Dedifferentiated amniotic fluid mesenchymal stem cell (primary cell): ENCODE results near the gene KNOP1.

Source experiments
- DNase-seq: peaks from one replicate; pipeline ENCODE4 v3.0.0-alpha.2; 2016; ENCODE audit errors: extremely low spot score

Gene KNOP1, protein sequence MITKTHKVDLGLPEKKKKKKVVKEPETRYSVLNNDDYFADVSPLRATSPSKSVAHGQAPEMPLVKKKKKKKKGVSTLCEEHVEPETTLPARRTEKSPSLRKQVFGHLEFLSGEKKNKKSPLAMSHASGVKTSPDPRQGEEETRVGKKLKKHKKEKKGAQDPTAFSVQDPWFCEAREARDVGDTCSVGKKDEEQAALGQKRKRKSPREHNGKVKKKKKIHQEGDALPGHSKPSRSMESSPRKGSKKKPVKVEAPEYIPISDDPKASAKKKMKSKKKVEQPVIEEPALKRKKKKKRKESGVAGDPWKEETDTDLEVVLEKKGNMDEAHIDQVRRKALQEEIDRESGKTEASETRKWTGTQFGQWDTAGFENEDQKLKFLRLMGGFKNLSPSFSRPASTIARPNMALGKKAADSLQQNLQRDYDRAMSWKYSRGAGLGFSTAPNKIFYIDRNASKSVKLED

DNA sequence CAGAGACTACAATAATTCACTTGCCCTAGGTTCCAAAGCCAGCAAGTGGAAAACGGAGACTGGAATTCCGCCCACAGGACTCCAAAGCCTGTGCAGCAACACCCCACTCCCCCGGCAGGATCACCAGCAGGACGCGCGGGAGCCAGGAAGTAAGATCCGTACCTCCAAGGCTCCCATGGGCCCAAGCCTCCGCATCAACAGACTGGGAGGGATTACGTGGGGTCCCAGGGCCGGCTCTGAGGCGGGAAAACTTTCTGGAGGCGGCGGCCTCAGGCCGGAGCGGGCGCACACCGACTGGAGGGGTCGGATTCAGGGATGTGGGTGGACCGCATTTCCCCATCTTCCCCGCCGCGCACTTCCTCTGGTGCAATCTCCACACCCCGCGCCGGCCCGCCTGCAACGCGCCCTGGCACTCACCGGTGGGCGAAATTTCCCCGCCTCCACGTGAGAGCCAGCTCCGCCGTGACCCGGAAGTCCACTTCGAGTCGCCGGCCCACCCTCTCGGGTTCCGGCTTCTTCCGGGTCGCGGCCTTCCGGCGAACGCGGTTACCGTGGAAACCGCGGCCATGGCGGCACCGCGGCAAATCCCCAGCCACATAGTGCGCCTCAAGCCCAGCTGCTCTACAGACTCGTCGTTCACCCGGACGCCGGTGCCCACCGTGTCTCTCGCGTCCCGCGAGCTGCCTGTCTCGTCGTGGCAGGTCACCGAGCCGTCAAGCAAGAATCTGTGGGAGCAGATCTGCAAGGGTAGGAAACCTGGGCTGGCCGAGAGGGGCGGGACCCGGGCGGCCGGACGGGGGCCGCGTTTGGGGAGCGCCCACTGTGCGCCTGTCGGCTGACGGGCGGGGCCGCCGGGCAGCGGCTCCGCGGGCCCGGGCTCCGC lies at the start of gene KNOP1, which contains the start of gene IQCK:
Gene KNOP1, minus strand, starts transcription at position 487 of the 883 bp plus-strand sequence. CDS start 3,192 bp downstream, outside the sequence.
Gene IQCK, plus strand, starts transcription at position 531 of the 883 bp plus-strand sequence. Its CDS starts 36 bp downstream, at position 567.
- DNase-seq: peak; percentile 74

DNA sequence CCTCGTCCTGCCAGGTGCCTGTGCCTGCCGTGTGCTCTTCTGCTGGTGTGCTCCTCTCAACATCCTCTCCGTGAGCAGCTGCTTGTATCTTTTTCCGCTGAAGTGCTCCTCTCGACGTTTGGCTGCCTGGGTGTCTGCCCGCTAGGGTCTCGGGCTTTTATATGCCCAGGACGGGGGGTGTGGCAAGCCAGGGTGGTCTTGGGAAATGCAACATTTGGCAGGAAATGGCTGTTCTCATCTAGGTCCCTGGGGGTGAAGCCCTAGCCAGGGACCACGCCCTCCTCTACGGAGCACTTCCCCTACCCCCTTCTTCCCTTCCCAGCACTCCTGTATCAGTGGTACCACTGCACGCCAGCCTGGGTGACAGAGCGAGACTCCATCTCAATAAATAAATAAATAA lies 49.5 kb upstream of the KNOP1 start:
- DNase-seq: no peak

GRCh38 chr16:19766988-19767387 lies 49.0 kb upstream of the KNOP1 start:
- DNase-seq: no peak

- DNase-seq: no peak
Observed at GRCh38 chr16:19766554-19766884, 48.5 kb upstream of the KNOP1 start.

DNA sequence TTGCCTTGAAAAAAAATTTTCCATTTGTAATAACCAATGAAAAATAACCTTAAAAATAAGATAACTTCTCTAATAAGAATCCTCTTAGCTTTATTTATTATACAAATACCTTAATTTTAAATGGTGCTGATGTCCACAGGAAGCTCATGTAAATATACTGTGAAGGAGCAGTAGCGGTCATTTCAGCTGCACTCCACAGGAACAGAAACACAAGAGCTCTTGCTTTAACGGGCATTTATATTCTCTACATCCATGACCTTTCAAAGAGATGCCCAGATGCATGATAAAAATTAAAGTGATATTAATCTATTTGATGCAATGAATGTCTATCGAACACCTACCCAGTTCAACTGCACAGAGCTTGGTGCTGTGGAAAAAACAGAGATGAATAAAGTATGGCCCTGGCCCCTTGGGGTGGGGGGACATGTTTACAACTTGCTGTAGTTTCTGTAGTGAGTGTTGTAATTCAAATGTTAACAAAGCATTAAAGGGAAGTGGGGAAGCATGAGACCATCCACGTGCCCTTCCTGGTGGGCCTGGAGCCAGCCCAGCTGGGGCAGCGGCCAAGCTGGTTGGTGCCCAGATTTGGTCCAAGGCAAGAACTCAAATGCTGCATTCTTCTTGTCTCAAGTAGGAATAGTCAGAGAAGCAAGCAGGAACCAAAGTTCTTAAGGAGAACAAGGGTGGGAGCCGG lies 48.0 kb upstream of the KNOP1 start:
- DNase-seq: no peak

GRCh38 chr16:19760356-19761060 lies 42.5 kb upstream of the KNOP1 start:
- DNase-seq: no peak

DNA sequence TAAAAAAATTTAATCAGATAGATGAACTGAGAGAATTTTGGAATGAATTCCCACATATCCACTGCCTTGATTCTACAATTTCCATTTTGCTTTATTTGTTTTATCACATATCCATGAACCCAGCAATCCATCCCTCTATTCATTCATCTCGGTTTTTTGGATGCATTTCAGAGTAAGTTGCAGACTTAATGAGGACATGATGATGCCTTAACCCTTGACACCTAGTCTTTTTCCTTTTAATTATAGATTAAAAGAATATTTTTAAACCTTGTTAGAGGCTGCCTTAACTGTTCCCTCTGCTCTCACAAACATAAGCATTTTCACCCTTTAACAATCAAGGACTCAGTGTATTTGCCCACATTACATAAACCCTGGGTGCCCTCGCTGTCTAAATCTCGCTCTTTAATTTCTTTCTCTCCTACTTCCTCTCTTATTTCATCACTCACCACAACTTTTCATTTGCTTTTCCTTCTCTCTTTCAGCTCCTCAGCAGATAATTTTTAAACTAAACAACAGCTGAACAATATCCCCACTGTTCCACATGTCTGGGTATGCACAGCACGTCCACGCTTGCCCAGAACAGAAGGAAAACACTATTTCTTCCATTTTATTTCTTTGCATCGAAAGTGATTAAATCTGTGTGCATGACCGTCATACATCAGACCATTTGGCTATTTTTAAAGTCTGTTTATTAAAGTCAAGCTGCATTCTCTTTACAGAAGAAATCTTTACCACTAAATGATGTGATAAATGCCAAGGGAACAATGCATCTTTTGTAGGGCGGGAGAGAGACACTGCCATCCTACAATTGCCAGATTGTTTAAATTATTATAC lies 40.0 kb upstream of the KNOP1 start:
- DNase-seq: no peak

- DNase-seq: no peak
Observed at GRCh38 chr16:19757026-19757425, 39.0 kb upstream of the KNOP1 start.

GRCh38 chr16:19755268-19755667 lies 37.2 kb upstream of the KNOP1 start:
- DNase-seq: no peak

DNA sequence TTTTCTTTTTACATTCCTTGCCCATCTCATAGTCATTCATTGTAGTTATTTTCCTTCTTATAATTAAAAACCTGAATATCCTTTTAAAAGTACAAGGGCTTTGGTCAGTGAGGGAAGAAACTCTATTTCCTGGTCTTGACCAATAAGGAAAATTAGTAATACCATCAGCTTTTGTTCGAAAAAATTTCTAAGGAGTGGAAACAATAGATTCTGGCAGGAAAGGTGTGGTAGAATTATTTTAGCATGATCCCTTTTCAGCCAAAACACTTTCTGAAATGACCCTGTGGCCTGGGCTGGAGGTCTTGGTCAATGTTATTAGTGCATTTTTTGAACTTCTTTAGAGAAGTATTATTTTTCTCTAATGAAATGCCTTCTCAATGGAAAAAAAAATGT lies 36.6 kb upstream of the KNOP1 start:
- DNase-seq: no peak

DNA sequence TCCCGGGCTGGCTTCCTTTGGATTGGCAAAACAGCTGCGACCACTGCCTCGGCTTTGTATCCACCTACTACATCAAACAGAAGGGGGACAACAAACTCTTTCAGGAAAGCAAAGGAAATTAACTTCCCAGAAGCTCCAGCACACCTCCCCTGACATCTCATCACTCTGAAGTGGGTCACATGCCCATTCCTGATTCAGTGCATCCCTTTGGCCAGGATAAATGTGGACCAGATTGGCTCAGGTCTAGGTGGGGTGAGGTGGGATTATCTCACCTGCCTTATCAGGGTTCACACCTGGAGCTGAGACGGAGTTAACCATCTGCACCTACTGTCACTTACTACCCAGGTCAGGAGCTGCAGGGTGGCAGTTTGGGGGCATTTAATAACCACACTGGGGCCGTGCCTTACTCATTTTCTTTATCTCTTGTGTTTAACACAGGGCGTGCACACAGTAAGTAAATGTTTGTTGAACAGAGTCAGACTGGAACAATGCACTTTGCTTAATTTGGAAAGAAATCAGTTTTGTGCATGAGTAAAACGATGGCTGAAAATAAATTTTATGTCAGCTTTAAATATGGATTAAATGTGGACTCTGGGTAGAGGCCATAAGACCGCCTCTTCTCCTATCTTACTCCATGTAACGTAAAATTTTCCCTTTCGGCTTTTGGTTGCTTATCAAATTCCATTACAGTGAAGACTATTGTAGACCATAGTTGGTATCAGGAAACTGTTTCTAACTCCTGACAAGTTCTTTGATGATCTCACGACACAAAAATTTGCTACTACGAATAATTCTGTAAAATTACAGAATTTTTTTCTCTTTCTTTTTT lies 36.0 kb upstream of the KNOP1 start:
- no peak for DNase-seq

DNA sequence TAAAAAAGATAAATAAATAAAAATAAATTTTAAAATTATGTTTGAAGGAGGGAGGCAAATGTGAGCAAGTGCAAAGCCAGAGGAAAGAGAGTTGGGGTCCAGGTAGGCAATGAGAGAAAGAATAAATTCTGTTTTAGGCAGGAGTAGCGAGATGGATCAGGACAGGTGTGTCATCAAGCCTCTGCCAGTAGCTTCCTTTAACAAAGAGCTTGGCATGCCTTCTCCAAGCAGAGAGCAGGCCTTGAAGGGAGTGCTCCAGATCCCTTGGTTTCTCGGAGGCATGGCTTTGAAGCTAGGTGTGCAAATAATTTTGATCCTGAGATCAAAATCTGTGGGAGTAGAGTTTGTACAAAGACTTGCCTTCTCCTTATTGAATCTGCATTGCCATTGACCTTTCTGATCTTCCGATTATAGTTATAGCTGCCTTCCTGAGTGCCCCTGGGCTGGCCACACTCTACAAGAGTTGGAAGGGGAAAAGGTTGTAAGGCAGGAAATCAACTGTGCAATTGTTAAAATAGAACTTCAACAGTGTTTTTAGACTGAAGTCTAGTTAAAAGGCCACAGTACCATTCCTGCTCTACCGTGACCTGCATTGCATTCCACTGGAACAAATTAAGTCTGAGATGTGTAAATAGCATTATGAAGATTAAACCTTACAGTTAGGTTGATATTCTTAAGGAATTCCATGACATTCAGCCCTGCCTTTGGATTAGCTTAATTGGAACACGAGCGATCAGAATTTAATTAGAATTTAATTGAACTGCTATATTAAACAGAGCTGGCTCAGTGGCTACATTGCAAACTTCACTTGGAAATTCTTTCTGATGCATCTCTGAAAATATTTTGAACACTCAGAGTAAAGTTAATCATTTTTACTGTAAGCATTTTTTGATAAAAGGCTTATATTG lies 33.7 kb upstream of the KNOP1 start:
- DNase-seq: no peak

DNA sequence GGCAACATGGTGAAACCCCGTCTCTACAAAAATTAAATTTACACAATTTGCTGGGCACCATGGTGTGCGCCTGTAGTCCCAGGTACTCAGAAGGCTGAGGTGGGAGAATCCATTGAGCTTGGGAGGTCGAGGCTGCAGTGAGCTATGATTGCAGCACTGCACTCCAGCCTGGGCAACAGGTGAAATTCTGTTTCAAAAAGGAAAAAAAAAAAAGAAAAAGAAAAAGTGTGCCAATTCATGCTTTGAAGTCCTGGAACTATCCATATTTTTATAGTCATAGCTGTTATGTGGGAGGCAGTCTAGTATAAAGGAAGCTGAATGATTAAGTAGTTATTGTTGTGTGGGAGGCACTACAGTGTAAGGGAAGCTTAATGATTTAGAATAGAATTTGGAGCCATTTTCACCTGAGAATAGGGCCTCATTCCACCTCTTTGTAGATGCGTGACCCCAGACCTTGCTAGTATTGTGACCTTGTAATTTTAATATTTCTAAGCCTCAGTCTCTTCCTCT lies 31.6 kb upstream of the KNOP1 start:
- DNase-seq: no peak

- DNase-seq: no peak
Observed at GRCh38 chr16:19748389-19749168, 30.6 kb upstream of the KNOP1 start.

- no peak for DNase-seq
Observed at GRCh38 chr16:19746561-19746960, 28.5 kb upstream of the KNOP1 start.

DNA sequence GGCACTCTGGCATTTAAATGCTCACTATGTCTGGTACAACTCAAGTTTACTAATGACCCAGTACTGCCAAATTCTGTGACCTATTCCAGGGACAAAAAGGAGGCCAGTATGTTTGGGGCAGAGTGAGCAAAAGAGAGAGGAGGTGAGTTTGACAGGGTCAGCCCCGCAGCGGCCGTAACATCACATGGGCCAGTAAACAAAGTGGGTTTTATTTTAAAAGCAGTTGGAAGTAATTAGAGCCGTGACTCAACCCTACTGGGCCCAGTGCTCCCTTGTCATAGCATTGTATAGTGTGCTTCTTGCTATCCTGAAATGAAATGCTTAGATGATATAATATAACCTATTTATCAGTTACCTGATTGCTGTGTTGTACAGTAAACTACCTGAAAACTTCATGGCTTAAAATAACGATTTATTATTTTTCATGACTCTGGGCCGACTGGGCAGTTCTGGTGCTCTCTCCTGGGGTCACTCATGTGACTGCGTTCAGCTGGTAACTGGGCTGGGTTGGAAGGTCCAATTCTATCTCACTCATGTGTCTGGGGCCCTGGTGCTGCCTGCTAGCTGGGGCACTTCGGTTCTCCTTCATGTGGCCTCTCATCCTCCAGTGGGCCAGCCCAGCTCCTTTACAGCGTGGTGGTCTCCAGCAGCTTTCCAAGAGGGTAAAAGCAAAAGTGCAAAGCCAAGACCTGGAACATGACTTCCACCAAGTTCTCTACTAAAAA lies 27.4 kb upstream of the KNOP1 start:
- DNase-seq: no peak

DNA sequence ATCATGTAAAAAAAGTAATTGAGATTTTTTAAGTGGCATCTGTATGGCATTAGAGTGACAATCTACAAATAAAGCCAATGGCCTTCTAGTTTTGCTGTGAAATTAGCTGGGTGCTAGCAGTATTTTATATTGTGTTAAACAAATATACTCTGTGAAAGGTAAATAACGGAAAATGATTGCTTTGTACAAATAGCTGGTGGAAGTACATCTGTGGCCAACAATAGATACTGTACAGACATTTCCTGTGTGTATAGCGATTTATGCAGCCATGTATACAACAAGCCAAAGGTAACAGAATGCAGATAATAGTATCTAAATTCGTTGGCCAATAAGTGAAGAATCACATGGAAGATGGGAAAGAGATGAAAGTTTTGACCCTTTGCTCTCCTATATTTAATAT lies 26.6 kb upstream of the KNOP1 start:
- DNase-seq: no peak
